GOT3 (cell line): ENCODE results near the gene ME1.
"Not testable (repeated sequence)": the region's sequence is repeated elsewhere in the genome, so short reads cannot be mapped to it uniquely, and the experiment has no call there.

Source experiments
- DNase-seq: peaks from one replicate; lab custom pipeline; 2025; ENCODE audit warnings: mixed read lengths; lab: John Stamatoyannopoulos, UW

ME1 gene

GRCh38 chr6:83430611-83431544, at the start of gene ME1:
TSS of gene ME1 (minus strand) at chr6:83431051. CDS start at chr6:83430954, 97 bp downstream.
- peak; percentile 35 for DNase-seq

- DNase-seq, result no peak
Measured at GRCh38 chr6:83480470-83480869, 49.6 kb upstream of the ME1 start.

GRCh38 chr6:83479389-83479788, 48.5 kb upstream of the ME1 start:
- no peak for DNase-seq

- no peak for DNase-seq
Measured at GRCh38 chr6:83476971-83477370, 46.1 kb upstream of the ME1 start.

GRCh38 chr6:83474309-83474708, 43.5 kb upstream of the ME1 start:
- no peak for DNase-seq

- no peak for DNase-seq
Measured at GRCh38 chr6:83472767-83473166, 41.9 kb upstream of the ME1 start.

- no peak for DNase-seq
Measured at GRCh38 chr6:83470587-83470986, 39.7 kb upstream of the ME1 start.

GRCh38 chr6:83470001-83470400, 39.1 kb upstream of the ME1 start:
- DNase-seq, result no peak

GRCh38 chr6:83467620-83468036, 36.8 kb upstream of the ME1 start:
- DNase-seq, result no peak

GRCh38 chr6:83466328-83466727, 35.5 kb upstream of the ME1 start:
- DNase-seq, result no peak

GRCh38 chr6:83464381-83465140, 33.7 kb upstream of the ME1 start:
- no peak for DNase-seq

GRCh38 chr6:83463886-83464285, 33.0 kb upstream of the ME1 start:
- DNase-seq, result no peak

- no peak for DNase-seq
Measured at GRCh38 chr6:83462524-83462923, 31.7 kb upstream of the ME1 start.

- DNase-seq, result no peak
Measured at GRCh38 chr6:83461438-83461837, 30.6 kb upstream of the ME1 start.

- DNase-seq, result no peak
Measured at GRCh38 chr6:83459663-83460062, 28.8 kb upstream of the ME1 start.

GRCh38 chr6:83450015-83450414, 19.2 kb upstream of the ME1 start:
- not testable (repeated sequence) for DNase-seq

- not testable (repeated sequence) for DNase-seq
Measured at GRCh38 chr6:83444086-83444699, 13.3 kb upstream of the ME1 start.

- DNase-seq, result no peak
Measured at GRCh38 chr6:83443516-83443915, 12.7 kb upstream of the ME1 start.

GRCh38 chr6:83442752-83443151, 11.9 kb upstream of the ME1 start:
- peak; percentile 13 for DNase-seq

- DNase-seq, result no peak
Measured at GRCh38 chr6:83439201-83439600, 8.3 kb upstream of the ME1 start.

- no peak for DNase-seq
Measured at GRCh38 chr6:83436674-83437073, 5.8 kb upstream of the ME1 start.

GRCh38 chr6:83433177-83433576, 2.3 kb upstream of the ME1 start:
- DNase-seq, result no peak

GRCh38 chr6:83432636-83433035, 1.8 kb upstream of the ME1 start:
- DNase-seq, result no peak
